ENCODE data around the gene KLHL21.
"Not testable (repeated sequence)": the region's sequence is repeated elsewhere in the genome, so short reads cannot be mapped to it uniquely, and the experiment has no call there.

The KLHL21 gene

DNA sequence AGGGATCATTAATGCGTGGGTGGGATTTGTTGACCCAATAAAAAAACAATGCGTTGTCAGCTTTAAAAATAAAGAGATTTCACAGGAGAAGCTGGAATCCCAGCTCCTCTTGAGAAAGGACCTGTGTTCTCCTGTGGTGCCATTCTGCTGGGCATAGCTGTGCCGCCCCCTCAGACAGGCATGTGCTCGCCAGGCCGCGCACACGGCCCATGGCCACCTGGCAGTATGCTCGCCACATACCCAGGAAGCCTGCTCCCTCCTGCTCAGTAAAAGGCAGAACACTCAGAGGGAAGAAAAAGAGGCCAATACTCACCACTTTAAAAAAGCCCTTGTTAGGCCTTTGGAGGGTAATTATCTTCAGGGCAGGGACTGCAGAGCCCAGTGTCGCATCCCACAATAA is 35.1 kb upstream of the KLHL21 start:
- H3K79me2 ChIP-seq (ENCODE audit: insufficient read depth, low read length), result no peaks in the 10 kb centered on the region
- H3K27ac ChIP-seq (ENCODE audit: low read depth, low read length), result no peak overlapping the region
- H3K9ac ChIP-seq (ENCODE audit: low read length), result no peak overlapping the region
- peaks cover 3% of the 10 kb centered on the region; the same call in 1 of the 2 replicates for H3K36me3 ChIP-seq (ENCODE audit: low read length)
- no peak overlapping the region for H3K4me3 ChIP-seq (ENCODE audit: insufficient read depth, low read length, poor library complexity, severe bottlenecking)
- H3F3A ChIP-seq (ENCODE audit: insufficient read depth), result no peaks in the 10 kb centered on the region
- TF ChIP-seq, protein P1, sequence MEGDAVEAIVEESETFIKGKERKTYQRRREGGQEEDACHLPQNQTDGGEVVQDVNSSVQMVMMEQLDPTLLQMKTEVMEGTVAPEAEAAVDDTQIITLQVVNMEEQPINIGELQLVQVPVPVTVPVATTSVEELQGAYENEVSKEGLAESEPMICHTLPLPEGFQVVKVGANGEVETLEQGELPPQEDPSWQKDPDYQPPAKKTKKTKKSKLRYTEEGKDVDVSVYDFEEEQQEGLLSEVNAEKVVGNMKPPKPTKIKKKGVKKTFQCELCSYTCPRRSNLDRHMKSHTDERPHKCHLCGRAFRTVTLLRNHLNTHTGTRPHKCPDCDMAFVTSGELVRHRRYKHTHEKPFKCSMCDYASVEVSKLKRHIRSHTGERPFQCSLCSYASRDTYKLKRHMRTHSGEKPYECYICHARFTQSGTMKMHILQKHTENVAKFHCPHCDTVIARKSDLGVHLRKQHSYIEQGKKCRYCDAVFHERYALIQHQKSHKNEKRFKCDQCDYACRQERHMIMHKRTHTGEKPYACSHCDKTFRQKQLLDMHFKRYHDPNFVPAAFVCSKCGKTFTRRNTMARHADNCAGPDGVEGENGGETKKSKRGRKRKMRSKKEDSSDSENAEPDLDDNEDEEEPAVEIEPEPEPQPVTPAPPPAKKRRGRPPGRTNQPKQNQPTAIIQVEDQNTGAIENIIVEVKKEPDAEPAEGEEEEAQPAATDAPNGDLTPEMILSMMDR (IDR thresholded peaks at IDR 0.05; ENCODE audit: insufficient read depth, low read length, poor library complexity, severe bottlenecking), result no peak
- TF ChIP-seq EZH2phosphoT487 (conservative IDR thresholded peaks at IDR 0.05; ENCODE audit: low read length), result no peak
- no peaks in the 10 kb centered on the region for H3K27me3 ChIP-seq (ENCODE audit: low read length)
- no peaks in the 10 kb centered on the region for H3K9me2 ChIP-seq (replicated peaks; ENCODE audit: insufficient read depth, low read length)
- H4K20me1 ChIP-seq (ENCODE audit: low read depth, low read length), result no peaks in the 10 kb centered on the region
- H3K9me3 ChIP-seq (ENCODE audit: insufficient read depth, low read length), result no peaks in the 10 kb centered on the region
- no peak overlapping the region for H3K4me2 ChIP-seq (ENCODE audit: low read depth, low read length, poor library complexity, severe bottlenecking)
- no peak overlapping the region for H2AFZ ChIP-seq (ENCODE audit: low read depth, low read length, severe bottlenecking)

DNA sequence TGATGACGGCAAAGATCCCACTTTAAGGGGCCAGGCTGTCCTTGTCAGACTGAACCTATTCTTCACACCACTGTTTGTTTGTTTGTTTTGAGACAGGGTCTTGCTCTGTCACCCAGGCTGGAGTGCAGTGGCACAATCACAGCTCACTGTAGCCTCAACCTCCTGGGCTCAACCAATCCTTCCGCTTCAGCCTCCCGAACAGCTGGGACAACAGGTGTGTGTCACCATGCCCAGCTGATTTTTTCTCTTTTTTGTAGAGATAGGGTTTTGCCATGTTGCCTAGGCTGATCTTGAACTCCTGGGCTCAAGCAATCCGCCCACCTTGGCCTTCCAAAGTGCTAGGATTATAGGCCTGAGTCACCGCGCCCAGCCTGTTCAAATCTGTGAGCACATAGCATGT is 34.1 kb upstream of the KLHL21 start:
- not testable (repeated sequence) for H3K4me3 ChIP-seq (ENCODE audit: insufficient read depth, low read length, poor library complexity, severe bottlenecking); H3K36me3 ChIP-seq (ENCODE audit: low read length); H2AFZ ChIP-seq (ENCODE audit: low read depth, low read length, severe bottlenecking); H3F3A ChIP-seq (ENCODE audit: insufficient read depth); H3K4me2 ChIP-seq (ENCODE audit: low read depth, low read length, poor library complexity, severe bottlenecking); H3K9me3 ChIP-seq (ENCODE audit: insufficient read depth, low read length); H3K27me3 ChIP-seq (ENCODE audit: low read length); H3K79me2 ChIP-seq (ENCODE audit: insufficient read depth, low read length); H4K20me1 ChIP-seq (ENCODE audit: low read depth, low read length); H3K9ac ChIP-seq (ENCODE audit: low read length); H3K27ac ChIP-seq (ENCODE audit: low read depth, low read length); H3K9me2 ChIP-seq (replicated peaks; ENCODE audit: insufficient read depth, low read length)

DNA sequence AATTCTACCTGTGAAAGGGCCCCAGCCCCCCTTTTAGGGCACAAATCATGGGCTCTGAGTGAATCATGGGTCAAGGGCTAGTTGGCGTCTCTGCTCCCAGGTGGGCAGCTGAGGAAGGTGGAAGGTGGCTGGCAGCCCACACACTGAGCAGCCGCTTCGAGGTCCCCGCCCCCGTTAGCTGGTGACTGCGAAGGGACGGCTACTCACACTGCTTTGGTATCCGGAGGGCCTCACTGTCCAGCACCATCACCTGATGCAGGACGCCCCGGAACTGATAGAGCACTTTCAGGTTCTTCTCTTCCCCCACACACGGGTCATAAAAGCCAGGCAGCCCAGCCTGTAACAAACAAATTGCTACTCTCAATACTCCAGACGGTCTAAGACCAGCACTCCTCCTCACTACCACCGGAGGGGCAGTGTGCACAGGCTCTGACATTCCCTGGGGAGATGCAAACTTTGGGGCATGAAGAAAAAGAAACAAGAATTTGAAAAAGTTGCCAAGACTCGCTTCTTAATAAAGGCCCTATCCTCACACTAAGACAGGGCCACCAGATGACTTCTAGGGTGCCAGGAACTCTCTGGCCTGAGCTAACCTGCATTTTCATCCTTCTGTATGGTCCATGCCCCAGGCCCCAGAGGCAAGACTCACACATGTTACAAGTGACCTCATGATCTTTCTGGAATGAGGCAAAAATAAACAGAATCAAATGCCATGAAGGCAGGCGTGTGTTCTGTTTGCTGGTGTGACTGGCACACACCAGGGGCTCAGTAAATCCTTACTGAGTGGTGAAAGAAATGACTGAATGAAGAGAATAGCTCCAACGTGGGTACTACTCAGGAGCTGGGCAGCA is 33.5 kb upstream of the KLHL21 start:
- Histone ChIP-seq H3K79me2 (ENCODE audit: insufficient read depth, low read length) (no peaks in the 10 kb centered on the region), H3K9me2 (replicated peaks; ENCODE audit: insufficient read depth, low read length) (no peaks in the 10 kb centered on the region), H3K4me2 (ENCODE audit: low read depth, low read length, poor library complexity, severe bottlenecking) (no peak overlapping the region), H3K36me3 (ENCODE audit: low read length) (peaks cover 3% of the 10 kb centered on the region; the same call in 1 of the 2 replicates), H3K9ac (ENCODE audit: low read length) (no peak overlapping the region), H3K4me3 (ENCODE audit: insufficient read depth, low read length, poor library complexity, severe bottlenecking) (no peak overlapping the region), H3K27me3 (ENCODE audit: low read length) (no peaks in the 10 kb centered on the region), H3F3A (ENCODE audit: insufficient read depth) (no peaks in the 10 kb centered on the region), H4K20me1 (ENCODE audit: low read depth, low read length) (no peaks in the 10 kb centered on the region), H3K27ac (ENCODE audit: low read depth, low read length) (no peak overlapping the region), H2AFZ (ENCODE audit: low read depth, low read length, severe bottlenecking) (no peak overlapping the region), H3K9me3 (ENCODE audit: insufficient read depth, low read length) (no peaks in the 10 kb centered on the region)
- TF ChIP-seq, protein P1 (IDR thresholded peaks at IDR 0.05; ENCODE audit: insufficient read depth, low read length, poor library complexity, severe bottlenecking), result no peak
- TF ChIP-seq EZH2phosphoT487 (conservative IDR thresholded peaks at IDR 0.05; ENCODE audit: low read length), result no peak

DNA sequence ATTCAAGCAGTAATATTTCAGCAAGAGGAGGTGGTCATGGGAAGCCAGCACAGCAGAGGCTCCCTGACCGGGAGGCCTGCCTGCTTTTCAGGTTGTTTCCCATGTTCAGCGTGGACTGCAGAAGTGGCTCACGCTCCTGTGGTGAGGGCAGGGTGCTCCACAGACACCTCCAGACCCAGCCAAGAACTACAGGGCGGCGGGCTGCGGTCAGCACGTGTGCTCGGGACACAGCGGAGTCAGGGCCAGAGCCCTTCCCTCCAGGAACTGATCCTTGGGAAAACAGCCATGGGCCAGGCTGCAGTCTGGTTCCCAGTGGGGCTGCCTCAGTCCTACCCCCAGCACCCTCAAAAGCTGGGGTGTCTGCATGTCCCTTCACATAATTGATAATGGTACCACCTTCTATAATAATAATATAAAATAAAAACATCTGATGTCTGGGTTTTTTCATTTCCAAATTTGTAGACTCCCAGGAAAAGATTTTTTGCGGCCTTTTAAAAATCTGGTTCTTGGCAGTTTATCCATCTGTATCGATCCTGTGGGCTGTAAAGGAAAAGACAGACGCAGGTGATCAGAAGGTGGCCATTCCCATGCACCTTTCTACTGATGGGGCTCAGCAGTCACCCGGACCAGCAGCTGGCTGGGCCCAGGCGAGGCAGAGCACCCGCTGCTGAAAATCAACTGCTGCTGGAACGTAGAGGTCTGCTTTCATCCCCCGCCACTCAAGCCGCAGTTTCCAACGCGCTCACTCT is 32.7 kb upstream of the KLHL21 start:
- no peak for TF ChIP-seq EZH2phosphoT487 (conservative IDR thresholded peaks at IDR 0.05; ENCODE audit: low read length)
- TF ChIP-seq, protein P1 (IDR thresholded peaks at IDR 0.05; ENCODE audit: insufficient read depth, low read length, poor library complexity, severe bottlenecking), result no peak
- Histone ChIP-seq H2AFZ (ENCODE audit: low read depth, low read length, severe bottlenecking) (no peak overlapping the region), H4K20me1 (ENCODE audit: low read depth, low read length) (no peaks in the 10 kb centered on the region), H3K27me3 (ENCODE audit: low read length) (no peaks in the 10 kb centered on the region), H3K36me3 (ENCODE audit: low read length) (peaks cover 3% of the 10 kb centered on the region; the same call in 1 of the 2 replicates), H3K4me2 (ENCODE audit: low read depth, low read length, poor library complexity, severe bottlenecking) (no peak overlapping the region), H3K9ac (ENCODE audit: low read length) (no peak overlapping the region), H3K9me2 (replicated peaks; ENCODE audit: insufficient read depth, low read length) (no peaks in the 10 kb centered on the region), H3K79me2 (ENCODE audit: insufficient read depth, low read length) (no peaks in the 10 kb centered on the region), H3F3A (ENCODE audit: insufficient read depth) (no peaks in the 10 kb centered on the region), H3K9me3 (ENCODE audit: insufficient read depth, low read length) (no peaks in the 10 kb centered on the region), H3K27ac (ENCODE audit: low read depth, low read length) (no peak overlapping the region), H3K4me3 (ENCODE audit: insufficient read depth, low read length, poor library complexity, severe bottlenecking) (no peak overlapping the region)
